NB4 (cell line): Measurements from ENCODE around the gene LENEP.
A peak's percentile ranks its signal among the peaks of the same experiment; 100 is the strongest.

Experiments
- DNase-seq: peaks from one replicate; pipeline ENCODE4 v3.0.0; 2010; ENCODE audit warnings: low read depth
- H3K4me3 ChIP-seq: one replicate; pipeline ENCODE4 v1.5.1; 2011; ENCODE audit warnings: mild to moderate bottlenecking, low read depth, low read length, moderate library complexity
- MYC ChIP-seq: IDR thresholded peaks from 2 replicates; pipeline ENCODE4 v1.6.1; 2011; ENCODE audit warnings: low read depth, low read length
- POLR2A ChIP-seq: IDR thresholded peaks from 2 replicates; pipeline ENCODE4 v1.6.1; 2011; ENCODE audit warnings: mild to moderate bottlenecking; ENCODE audit not compliant: insufficient read length; ENCODE audit errors: extremely low read depth
- TF ChIP-seq, protein P1 (sequence below): IDR thresholded peaks from 2 replicates; pipeline ENCODE4 v1.6.1; 2011; ENCODE audit warnings: low read depth, low read length
- TF ChIP-seq, protein P2 (sequence below): IDR thresholded peaks from one replicate; pipeline ENCODE4 v1.5.1; 2012; ENCODE audit warnings: low read depth, low read length

Gene LENEP

DNA sequence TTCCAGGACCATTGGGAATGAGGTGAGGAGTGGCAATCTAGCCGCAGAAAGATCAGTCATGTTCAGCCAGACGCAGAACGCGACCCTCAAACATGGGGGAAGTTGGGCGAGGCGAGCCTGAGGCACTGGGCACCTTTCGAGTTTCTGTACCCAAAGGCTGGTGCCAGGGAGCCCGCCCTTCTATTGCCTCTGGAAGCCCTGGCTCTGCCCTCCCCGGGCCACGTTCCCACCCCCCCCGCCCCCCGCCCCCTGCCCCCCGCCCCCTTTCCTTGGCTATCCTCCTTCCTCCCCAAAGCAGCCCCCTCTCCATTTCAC is 7.0 kb downstream of the LENEP start:
- TF ChIP-seq, protein P1, sequence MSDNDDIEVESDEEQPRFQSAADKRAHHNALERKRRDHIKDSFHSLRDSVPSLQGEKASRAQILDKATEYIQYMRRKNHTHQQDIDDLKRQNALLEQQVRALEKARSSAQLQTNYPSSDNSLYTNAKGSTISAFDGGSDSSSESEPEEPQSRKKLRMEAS = no peak
- 0 out of 2 replicates have a peak, but pooled peaks have one; percentile 4 for TF ChIP-seq MYC
- no peak for DNase-seq
- peak overlapping the region; percentile 80 for H3K4me3 ChIP-seq

DNA sequence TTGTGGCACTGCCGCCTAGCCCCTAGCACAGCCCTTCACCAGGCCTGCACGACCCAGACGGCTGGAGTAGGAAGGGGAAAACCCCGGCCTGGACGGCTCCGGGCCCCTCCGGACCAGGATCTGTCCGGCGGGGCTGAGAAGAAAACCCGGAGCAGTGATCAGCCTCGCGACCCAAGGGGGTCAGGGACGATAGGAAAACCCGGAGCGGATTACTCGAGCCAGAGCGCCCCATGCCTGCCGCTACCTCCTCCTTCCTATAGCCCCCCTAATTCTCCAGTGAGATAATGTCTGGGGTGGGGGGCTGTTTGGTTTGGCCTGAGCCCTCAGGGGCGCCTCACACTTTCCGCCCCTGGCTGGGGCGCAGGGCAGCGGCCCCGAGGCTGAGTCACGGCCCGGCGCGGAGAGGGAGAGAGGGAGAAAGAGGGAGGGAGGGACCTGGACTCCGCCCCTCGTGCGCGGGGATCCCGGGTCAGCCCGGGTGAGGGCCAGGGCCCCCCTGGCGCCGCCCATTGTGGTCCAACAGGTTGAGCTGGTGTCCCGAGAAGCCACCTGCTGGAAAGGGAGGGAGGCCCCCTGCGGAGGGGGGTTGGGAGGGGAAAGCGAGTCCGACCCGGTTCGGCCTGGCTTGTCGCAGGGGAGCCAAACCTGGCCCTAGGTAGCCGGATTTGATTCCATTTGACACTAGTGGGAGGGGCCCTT is 7.5 kb downstream of the LENEP start:
- peak overlapping the region; percentile 80 for H3K4me3 ChIP-seq
- DNase-seq = peak; percentile 94
- TF ChIP-seq, protein P2, sequence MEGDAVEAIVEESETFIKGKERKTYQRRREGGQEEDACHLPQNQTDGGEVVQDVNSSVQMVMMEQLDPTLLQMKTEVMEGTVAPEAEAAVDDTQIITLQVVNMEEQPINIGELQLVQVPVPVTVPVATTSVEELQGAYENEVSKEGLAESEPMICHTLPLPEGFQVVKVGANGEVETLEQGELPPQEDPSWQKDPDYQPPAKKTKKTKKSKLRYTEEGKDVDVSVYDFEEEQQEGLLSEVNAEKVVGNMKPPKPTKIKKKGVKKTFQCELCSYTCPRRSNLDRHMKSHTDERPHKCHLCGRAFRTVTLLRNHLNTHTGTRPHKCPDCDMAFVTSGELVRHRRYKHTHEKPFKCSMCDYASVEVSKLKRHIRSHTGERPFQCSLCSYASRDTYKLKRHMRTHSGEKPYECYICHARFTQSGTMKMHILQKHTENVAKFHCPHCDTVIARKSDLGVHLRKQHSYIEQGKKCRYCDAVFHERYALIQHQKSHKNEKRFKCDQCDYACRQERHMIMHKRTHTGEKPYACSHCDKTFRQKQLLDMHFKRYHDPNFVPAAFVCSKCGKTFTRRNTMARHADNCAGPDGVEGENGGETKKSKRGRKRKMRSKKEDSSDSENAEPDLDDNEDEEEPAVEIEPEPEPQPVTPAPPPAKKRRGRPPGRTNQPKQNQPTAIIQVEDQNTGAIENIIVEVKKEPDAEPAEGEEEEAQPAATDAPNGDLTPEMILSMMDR = no peak
- TF ChIP-seq POLR2A (peak; percentile 38), MYC (peak; percentile 58)
- TF ChIP-seq, protein P1 = peak; percentile 44; the same call in 1 of the 2 replicates

DNA sequence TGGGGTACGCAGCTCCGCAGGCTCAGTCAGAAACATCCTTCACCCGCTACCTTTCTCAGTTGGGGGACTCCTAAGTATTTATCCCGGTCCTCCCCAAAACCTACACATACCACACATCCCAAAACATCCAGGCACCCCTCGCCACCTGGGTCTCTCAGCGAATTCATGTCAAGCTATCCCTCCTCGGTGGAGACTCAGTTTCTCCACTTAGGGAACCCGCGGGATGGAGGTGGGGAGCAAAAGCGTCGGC is 8.0 kb downstream of the LENEP start:
- TF ChIP-seq, protein P2 = no peak
- TF ChIP-seq, protein P1 = no peak
- no peak for TF ChIP-seq MYC
- TF ChIP-seq POLR2A = no peak
- H3K4me3 ChIP-seq = peak overlapping the region; percentile 80
- no peak for DNase-seq

DNA sequence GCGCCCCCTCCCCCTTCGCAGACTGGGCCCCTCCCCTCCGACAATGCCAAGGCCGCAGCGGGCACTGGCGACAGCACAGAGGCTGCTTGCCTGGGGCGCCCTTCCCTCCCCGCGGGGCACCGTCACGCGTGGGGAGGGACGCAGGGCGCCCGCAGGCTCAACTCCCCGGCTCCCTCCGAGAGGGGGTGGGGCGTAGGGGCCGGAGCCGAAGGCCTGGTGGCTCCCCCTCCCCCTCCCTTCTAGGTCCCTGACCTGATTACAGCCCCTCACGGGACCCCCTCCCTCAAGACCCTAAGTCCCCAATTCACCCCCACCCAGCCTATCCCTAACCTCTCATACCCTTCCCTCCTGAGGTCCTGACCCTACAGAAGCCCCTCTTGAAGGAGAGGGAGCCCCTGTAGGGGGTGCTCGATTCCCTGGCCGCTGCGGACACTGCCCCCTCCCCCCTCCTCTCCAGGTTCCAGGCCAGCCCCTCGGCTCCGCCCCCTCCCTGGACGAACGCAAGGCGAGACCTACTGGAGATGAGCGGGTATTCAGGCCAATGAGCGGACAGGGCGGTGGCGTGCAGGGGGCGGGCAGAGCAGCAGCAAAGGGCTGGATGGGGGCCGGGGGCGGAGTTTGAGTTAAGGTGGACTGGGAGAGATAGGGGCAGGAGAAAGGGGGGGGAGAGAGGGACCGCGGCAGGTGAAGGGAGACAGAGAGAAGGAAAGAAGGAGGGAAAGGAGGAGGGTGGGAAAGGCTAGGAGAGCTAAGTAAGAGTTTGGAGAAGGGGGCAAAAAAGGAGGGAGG is 8.5 kb downstream of the LENEP start:
- peak overlapping the region; percentile 80 for H3K4me3 ChIP-seq
- no peak for TF ChIP-seq POLR2A
- TF ChIP-seq MYC = no peak; the same call in 1 of the 2 replicates
- TF ChIP-seq, protein P2 = peak; percentile 59
- TF ChIP-seq, protein P1 = no peak
- peak; percentile 99 for DNase-seq

DNA sequence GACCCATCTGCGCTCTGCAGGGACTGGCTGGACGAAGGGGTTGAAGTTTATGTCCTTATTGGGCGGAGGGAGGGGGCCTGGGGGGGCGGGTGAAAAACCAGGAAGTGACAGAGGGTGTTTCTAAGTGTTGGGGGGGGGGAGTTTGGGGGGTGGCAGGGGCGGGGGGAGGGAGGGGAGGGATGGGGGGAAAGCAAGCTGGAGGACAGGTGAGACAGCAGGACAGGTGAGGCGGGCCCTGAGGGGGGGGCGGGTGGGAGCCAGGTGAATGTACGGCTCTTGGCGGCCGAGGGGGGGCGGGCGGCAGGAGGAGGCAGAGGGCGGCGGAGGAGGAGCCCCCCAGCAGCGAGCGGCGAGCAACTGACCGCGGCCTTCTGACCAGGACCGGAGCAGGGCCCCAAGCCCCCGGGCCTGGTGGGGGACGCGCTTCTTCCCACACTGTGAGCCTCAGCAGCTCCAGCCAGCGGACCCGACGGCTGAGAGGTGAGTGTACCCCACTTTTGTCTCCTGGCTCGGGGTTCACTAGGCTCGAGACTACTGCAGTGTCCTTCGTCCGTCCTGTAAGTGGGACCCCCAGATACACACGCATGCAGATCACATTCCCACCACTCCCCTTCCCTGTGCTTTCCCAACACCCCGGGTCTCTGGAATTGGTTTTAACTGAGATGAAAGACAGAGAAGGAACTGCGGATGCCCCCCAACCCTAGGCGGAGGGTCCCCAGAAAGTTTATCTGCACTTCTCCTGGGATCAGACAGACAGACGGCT is 9.3 kb downstream of the LENEP start, which contains the start of gene ZBTB7B:
ZBTB7B (plus strand) TSS at position 339 of the 763 bp plus-strand sequence. CDS start 11,859 bp downstream, outside the sequence.
- peak within 1 kb of the TSS; percentile 83 for H3K4me3 ChIP-seq
- TF ChIP-seq MYC (no peak), POLR2A (no peak)
- TF ChIP-seq, protein P2 = no peak
- TF ChIP-seq, protein P1 = no peak
- peak; percentile 57 for DNase-seq
